RPMI7951 (cell line): ENCODE results near the gene PRSS36. TPM values are rescaled to one million over a fixed set of nuclear protein-coding genes. Genes with fewer than 3 reads are reported as not detected.
"Not testable (repeated sequence)": the region's sequence is repeated elsewhere in the genome, so short reads cannot be mapped to it uniquely, and the experiment has no call there.

Source experiments
- DNase-seq: peaks from one replicate; pipeline ENCODE4 v3.0.0-alpha.2; 2012; ENCODE audit warnings: low read depth
- total RNA-seq: library from RNA; depleted of rRNA; stranded (reverse); fragments of >200 nt; shearing (Covaris generic); gene quantifications from 2 replicates; pipeline ENCODE4 v1.2.3, GENCODE V29; 2014; rRNA removed

The PRSS36 gene
- total RNA-seq, result 1.1 and 2.6 TPM in 2 replicates

DNA sequence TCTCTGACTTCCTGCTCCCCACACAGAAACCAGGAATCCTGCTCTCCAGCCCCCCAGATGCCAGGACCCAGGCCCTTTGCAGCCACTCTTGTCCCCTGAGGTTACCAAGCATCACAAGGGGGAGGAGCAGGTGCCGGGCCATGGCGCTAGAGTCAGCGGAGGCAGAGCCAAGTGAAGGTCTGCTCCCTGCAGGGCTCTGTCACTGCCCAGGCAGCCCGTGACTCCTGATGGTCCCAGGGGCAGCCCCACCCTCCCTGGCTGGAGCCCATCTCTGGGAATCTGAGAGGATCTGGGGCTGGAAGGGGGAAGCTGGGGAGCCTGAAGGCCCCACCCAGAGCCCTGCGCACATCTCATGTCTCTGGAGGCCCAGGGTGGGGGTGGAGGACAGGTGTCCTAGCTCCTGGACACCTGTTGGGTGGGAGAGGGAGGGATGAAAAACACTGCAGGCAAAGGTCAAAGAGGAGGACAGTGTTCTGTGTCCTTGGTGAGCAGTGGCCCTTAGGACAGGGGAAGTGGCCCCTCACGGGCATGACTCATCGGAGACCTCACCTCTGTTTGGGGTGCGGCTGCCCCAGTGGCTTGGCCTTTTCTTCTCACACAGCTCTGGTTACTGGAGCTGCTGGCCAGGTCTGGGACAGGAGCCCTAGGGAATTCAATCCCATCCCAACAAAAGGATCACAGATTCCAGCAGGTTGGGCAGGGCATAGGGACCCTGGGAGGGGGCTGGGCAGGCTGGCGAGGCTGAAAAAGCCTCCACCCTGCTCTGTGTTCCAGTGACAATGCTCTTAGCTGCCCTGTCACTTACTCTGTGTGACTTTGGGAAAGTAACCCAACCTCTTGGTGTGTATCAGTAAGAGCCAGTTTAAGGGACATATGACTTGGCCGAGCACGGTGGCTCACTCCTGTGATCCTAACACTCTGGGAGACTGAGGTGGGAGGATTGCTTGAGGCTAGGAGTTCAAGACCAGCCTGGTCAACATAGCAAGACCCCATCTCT is at the start of gene PRSS36:
Gene PRSS36, minus strand, starts transcription at position 173 of the 997 bp plus-strand sequence. Its CDS starts 31 bp downstream, at position 142.
- DNase-seq, result no peak

DNA sequence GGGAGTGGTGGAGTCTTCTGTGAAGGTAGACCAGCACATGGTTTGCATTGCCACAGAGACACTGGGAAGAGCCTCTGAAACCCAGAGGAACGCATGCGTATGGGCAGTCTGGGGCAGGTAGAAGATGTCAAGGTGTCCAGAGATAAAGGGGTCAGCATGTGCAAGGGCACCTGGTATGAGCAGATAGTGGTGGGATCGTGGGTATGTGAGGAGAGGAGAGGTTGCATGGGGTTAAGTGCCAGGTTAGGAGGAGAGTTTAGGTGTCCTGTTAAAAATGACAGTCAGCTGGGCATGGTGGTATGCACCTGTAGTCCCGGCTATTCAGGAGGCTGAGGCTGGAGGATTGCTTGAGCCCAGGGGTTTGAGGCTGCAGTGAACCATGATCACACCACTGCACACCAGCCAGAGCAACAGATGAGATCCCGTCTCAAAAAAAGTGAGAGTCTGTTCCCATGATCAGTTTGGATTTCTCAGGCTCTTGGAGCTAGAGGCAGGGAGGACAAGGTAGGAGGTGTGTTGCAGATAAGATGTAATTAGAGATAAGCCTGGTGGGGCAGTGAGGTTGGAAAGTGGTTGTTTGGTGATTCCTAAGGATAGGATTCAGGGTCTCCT is 49.7 kb upstream of the PRSS36 start:
- DNase-seq, result no peak

DNA sequence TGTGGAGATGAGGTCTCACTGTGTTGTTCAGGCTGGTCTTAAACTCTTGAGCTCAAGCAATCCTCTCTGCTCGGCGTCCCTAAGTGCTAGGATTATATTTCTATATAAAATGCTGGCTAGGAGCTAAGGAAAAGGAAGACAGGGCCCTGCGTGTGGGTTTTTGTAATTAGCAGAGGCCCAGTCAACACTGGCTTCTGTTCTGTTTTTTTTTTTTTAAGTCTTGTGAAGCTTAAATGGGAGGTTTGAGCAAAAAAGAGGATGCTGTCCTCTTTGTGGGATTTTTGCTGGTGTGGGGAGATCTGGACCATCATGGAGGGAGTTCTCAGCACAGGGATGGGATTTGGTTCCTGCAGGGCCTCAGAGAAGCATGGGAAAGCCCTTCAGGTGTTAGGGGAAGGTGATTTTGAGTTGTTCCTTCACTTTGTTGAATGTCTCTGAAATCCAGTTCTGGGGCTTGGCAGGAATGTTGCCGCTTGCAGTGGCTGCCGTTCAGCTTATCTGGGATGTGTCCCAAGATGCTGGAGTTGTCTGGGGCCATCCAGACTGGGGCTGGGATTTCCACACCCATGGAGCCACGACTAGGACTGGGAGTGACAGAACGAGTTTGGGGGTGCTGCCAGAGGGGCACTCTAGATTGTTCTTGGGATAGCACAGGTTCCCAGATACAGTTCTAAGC is 48.5 kb upstream of the PRSS36 start:
- no peak for DNase-seq

DNA sequence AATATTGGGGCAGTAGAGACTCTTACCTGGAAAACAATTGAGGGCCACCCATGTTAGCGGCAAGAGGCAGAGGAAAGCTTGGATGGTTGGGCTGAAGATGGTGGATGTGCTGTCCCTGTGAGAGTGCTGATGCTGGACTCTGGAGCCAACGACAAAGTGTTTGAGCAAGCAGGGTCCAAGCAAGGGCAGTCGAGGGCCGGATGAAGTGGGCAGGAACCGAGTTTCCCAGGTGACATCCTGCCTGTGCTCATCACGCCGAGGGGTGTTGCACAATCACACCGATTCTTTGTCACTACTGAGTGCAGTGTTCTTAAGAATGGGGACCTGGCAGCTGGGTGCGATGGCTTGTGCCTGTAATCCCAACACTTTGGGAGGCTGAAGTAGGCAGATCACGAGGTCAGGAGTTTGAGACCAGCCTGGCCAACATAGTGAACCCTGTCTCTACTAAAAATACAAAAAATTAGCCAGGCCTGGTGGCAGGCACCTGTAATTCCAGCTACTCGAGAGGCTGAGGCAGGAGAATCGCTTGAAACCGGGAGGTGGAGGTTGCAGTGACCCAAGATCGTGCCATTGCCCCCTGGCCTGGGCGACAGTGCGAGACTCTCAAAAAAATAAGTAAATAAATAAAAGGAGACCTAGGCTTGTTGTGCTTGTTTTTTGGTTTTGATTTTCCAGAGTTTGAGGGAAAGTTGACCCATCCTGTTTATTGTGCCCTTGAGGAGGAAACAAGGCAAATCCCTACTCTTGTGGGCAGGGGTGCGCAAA is 46.6 kb upstream of the PRSS36 start:
- no peak for DNase-seq

DNA sequence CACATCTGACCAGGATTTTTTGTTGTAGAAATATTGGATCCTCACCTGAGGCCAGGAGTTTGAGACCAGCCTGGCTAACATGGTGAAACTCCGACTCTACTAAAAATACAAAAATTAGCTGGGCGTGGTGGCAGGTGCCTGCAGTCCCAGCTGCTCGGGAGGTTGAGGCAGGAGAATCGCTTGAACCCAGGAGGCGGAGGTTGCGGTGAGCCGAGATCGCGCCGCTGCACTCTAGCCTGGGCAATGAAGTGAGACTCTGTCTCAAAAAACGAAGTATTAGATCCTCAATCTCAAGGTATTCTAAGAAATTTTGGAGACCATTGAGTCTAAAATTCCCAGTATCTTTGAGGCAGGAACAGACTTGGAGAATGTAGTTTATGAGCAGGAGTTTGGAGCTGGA is 46.0 kb upstream of the PRSS36 start:
- not testable (repeated sequence) for DNase-seq

DNA sequence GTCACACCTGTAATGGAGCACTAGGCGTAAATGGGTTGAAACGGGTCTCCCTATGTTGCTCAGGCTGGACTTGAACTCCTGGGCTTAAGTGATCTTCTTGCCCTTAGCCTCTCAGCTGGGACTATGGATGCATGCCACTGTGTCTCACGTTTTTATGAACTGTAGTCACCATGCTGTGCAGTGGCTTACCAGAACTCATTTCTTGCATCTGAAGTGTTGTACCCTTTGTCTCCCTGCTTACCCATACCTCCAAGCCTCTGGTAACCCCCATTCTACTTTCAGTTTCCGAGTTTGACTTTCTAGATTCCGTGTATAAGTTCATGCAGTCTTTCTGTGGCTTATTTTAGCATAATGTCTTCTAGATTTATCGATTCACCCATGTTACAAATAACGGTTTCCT is 45.0 kb upstream of the PRSS36 start:
- no peak for DNase-seq

DNA sequence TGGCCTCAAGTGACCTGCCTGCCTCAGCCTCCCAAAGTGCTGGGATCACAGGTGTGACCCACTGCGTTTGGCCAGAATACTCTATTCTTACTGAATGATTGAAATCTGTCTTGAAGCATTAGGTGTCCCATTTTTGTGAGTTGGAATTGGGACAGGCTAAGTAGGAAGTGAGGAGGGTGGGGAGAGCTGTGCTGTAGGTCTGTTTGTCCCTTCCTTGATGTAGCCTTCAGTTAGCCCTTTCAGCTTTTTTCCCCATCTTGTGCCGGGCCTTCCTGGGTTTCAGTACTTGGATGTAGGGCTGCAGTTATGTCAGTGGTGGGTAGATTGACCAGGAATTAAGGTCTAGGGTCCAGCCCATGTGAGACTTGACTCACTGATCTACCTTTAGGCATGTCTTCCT is 44.0 kb upstream of the PRSS36 start:
- DNase-seq, result no peak

DNA sequence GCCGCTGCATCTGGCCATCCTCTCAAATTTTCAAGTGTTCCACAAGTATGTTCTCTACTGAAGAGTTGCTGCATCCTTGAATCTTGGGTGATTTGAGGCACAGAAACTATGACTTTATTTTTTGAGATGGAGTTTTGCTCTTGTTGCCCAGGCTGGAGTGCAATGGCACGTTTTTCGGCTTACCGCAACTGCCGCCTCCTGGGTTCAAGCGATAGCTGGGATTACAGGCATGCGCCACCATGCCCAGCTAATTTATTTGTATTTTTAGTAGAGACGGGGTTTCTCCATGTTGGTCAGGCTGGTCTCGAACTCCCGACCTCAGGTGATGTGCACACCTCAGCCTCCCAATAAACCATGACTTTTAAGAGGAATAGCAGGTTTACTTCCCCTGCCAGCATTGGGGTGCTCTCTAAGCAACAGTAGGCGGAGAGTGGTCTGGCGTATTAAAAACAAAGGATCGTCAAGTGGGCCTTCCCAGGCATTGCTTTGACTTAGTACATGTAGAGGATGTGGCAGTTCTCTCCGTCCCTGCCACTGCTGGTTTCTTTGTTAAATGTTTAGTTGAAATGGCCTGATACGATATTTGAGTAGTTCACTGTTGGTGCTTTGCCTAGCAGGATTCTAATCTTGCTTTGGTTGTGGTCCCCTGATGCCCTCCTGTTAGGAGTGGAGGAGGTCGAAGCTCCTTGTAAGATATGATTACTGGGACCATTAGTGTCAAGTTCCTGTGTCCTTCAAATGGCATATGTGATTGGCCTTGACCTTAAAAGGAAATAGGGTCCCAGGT is 43.2 kb upstream of the PRSS36 start:
- no peak for DNase-seq

DNA sequence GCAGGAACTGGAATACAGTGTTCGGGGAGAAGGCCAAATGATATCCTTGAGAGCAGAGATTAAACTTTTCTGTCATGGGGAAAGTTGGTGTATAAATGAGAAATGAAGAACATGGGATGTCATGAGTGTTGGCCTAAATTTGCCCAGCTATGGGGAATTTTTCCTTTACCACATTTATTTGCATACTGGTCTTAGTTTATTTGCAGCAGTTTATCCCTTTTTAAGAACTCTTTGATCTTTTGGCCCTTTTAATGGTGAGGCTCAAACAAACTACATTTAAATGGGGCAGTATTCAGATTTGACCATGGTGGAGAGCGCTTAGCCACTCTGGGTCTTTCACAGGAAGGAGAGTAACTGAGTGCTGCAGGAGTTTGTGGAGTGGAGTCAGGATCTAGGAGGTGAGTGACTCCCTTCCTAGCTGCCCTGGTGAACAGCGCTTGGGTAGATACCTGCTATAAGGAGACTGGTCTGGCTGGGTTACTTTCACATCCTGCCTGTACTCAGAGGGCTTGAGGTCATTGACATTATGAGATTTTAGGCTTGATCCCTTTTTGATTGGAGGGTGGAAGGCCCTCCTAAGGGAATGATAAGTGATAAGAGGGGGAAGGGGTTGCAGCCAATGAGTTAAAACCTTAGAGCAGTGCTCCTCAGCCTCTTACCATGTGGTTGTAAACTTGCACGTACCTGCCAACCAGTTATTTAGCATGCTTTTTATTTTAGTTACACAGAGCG is 42.0 kb upstream of the PRSS36 start:
- no peak for DNase-seq

DNA sequence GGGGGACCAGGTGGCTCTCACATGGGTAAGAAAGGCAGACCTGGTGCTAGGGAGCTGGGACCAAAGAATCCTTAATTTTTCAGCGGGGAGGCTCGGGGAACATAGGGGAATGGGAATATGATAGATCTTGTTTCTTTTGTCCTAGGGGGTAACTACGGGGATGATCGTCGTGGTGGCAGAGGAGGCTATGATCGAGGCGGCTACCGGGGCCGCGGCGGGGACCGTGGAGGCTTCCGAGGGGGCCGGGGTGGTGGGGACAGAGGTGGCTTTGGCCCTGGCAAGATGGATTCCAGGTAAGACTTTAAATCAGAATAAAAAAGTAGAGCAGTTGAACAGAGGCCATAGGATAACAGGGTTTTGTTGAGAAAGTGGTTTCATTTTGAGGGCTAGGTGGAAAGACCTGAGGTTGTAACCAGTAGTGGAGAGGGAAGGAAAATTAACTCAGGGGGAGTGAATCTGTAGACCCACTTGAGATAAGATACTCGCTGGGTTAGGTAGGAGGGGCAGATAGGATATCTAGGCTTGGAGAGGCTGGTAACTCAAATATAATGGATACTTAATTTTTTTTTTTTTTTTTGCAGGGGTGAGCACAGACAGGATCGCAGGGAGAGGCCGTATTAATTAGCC is 41.1 kb upstream of the PRSS36 start:
- DNase-seq, result no peak

DNA sequence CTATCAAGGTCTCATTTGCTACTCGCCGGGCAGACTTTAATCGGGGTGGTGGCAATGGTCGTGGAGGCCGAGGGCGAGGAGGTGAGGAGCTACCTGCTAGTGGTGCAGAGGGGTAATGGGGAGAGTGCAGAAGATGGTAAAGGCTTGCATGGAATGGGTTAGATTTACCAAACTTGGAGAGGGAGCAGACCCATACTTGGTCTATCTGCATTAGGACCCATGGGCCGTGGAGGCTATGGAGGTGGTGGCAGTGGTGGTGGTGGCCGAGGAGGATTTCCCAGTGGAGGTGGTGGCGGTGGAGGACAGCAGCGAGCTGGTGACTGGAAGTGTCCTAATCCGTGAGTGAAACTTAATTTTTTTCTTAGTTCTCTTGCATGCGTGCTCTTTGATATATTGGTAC is 40.2 kb upstream of the PRSS36 start:
- no peak for DNase-seq

DNA sequence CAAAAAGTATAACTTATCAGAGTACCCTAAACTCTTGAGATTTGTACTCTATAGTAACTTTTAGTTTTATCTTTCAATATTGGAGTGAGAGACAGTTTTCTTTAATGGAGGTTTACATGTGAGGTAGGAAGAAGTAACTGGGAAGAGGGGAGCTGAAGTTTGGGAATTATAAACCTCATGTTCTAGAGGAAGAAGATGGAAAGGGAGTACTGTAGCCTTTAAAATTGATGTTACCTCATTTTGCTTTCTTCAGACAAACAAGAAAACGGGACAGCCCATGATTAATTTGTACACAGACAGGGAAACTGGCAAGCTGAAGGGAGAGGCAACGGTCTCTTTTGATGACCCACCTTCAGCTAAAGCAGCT is 39.5 kb upstream of the PRSS36 start:
- DNase-seq, result no peak

DNA sequence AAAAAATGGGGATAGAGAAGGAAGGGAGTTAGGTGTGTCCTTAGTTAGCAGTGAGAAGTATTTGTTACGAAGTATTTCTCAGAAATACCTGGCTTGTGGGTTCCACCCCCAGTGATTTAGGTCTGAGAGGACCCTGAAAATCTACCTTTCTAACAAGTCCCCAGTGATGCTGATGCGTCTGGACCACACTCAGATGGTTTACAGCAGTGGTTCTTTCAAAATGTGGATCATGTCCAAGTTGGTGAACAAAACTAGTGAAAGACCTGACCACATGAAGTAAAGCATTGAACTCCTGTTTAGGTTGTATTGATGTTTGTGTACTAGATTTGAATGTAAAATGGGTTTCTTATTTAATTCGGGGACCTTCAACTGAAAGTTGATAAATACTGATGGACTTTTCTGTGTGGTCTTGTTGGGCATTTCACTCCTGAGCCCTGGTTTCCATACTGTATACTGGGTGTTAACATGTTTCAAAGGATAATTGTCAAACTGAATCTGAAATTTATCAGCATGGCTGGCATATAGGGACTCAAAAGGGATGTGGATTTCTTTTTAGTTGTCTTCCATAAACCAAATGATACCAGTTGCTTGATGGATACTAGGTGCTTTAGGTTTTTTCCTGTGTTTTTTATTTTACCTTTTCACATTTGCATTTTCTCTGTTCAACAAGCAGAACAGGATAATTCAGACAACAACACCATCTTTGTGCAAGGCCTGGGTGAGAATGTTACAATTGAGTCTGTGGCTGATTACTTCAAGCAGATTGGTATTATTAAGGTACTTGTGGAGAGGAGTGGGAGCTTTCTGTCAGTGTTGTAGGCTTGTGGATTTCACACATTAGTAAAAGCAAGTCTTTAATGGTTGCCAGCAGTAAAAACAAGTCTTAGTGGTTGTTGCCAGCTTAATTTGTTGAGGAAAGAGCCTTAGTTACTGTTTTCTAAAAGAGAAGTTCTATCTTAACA is 38.9 kb upstream of the PRSS36 start:
- DNase-seq, result no peak

DNA sequence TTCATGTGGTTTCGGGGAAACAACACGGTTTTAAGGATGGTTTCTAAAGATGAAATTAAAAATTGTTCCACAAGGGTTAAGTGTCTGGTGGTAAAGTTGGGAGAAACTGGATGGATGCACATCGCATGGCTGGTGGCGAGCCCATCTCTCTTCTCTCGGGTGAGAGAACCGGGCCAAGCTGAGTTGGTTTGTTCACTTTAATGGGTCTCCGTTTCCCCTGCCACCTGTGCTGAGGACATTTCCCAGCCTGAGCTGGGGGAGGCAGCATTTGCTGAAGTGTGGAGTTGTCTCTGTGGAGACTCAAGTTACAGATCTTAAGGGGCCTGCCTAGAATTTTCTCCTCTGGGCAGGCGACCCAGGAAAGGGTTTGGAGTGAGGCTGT is 37.9 kb upstream of the PRSS36 start:
- DNase-seq, result no peak

DNA sequence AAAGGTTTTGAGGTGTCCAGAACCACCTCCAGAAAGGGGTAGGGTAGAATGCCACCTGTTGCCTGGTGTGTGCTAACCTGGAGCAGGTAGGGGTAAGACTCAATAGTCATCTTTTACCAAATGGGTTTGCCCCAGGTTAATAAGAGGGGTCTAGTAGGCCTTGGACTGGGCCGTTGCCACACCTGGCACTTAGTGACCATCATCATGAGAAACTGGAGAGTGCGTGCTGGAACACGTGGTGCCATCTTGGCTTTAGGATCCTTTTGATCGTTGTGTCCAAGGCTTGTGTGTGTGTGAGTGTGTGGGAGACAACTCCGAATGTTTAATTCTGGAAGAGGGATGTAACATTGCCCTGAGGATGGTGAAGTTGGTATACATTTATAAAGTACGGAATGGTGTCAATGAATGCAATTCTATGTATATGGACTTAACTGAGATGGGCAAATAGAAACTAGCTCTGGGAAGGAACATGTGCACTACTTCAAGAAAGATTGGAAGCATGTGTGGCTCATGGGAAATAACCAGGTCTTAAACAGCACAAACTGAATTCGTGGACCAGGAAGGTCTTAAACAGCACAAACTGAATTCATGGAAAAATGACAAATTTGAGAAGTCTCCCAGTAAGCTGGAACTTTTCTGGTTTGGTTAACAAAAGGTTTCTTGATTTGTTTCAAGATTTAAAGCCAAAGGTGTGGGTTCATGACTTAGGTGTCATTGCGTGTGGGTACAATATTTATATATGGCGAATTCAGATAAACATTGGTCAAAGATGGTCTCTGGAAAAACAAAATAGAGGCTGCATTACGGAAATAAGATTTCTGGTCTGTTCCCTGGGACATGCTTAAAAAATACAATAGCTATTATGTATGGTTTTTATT is 37.3 kb upstream of the PRSS36 start:
- no peak for DNase-seq

DNA sequence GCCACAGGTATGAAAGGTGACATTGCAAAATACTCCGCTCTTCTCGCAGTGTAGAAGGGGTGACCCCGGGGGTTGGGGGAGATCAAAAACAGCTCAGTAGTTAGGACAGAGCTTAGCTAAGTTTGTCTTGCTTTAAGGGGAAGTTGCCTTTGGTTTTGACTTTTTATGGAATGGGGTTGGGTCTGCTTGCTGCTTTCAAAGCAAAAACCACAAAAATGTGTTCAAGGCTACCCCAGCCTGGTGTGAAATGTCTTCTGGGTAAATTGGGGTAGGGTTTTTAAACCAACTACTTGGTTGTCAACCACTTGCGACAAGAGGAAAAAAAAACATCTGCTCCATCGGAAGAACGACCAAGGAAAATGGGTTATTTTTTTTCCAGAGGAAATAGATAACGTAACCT is 36.3 kb upstream of the PRSS36 start:
- no peak for DNase-seq

DNA sequence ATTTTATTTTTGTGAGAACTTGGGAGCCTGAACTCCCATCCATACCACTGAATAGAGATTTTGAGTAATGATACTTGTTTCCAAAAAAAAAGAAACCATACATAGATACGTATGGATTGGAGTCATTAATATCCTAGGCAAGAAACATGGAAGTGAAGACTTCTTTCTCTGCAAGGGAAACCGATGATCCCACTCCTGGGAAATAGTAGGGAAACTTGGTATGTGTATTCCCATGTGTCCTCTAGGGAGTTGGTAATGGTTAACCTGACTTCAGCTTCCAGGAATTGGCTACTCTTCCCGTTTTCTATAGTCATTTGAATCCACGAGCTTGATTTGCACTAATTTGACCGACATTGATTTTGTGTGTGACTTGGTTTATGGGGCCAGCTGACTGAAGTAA is 35.5 kb upstream of the PRSS36 start:
- DNase-seq, result no peak

DNA sequence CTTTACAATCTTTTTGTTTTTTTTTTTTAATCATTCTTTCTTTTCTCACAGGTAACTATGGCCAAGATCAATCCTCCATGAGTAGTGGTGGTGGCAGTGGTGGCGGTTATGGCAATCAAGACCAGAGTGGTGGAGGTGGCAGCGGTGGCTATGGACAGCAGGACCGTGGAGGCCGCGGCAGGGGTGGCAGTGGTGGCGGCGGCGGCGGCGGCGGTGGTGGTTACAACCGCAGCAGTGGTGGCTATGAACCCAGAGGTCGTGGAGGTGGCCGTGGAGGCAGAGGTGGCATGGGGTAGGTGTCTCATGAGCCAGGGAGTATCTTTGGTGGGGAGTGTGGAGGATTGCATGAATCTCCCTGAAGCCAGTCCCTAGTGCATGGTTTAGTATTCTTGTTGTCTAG is 35.0 kb upstream of the PRSS36 start:
- no peak for DNase-seq
